Ammon's horn (tissue), 1 donor: Measurements from ENCODE around the gene FANK1.
"Not testable (repeated sequence)": the region's sequence is repeated elsewhere in the genome, so short reads cannot be mapped to it uniquely, and the experiment has no call there.

Experiments
- DNase-seq: peaks from one replicate; pipeline ENCODE4 v3.0.0-alpha.2; 2016; ENCODE audit warnings: low spot score

Gene FANK1

DNA sequence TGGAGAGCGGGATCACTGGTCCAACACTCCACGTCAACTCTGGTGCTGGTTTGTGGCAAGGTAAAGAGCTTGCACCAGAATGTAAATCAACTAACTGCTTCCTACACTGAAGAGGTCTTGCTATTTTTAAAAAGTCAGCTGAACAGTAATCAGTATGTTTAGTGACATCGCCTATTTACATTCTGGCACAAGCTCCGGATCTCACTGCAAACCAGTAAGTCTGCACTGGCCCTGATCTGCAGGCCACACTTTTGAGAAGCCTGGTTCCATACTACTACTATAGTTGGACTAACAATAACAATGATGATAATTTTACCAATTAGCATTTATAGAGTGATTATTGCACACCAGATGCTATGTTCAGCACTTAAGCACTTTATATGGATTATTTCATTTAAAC, 6.9 kb upstream of the FANK1 start:
- DNase-seq, result not testable (repeated sequence)

DNA sequence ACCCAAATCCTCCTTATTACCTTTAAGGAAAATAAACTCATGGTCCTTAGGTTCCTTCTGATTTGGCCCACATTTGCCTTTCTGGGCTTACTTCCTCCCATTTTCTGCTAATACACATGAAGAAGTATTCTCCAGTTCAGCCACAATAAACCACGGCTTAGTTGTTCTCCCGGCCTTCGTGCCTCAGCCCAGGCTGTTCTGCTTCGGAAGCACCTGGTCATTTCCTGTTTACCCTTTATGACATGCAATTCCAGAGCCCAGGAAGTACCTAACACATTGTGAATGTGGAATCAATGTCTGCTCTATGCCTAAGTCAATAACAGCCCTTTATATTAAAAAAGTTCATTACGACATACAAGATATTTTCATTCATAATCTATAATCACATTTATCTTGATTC, 4.0 kb upstream of the FANK1 start:
- not testable (repeated sequence) for DNase-seq

DNA sequence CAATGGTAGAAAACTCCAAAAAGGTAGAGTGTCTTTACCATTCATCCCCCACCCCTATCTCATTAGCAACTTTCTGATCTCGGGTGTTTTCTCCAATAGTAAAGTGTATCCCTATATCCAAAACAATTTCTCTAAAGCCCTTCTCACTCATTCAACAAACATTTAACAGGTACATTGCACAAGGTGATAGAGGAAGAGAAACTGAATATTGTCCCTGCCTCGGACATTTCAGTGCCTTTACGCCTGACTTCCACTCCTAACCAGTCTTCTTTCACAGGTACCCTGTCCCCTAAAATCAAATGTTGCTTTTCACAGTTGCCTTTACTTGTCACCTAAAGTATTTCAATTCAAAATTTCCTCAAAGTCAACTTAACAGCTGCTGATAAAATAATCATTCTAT, 2.2 kb upstream of the FANK1 start:
- not testable (repeated sequence) for DNase-seq

DNA sequence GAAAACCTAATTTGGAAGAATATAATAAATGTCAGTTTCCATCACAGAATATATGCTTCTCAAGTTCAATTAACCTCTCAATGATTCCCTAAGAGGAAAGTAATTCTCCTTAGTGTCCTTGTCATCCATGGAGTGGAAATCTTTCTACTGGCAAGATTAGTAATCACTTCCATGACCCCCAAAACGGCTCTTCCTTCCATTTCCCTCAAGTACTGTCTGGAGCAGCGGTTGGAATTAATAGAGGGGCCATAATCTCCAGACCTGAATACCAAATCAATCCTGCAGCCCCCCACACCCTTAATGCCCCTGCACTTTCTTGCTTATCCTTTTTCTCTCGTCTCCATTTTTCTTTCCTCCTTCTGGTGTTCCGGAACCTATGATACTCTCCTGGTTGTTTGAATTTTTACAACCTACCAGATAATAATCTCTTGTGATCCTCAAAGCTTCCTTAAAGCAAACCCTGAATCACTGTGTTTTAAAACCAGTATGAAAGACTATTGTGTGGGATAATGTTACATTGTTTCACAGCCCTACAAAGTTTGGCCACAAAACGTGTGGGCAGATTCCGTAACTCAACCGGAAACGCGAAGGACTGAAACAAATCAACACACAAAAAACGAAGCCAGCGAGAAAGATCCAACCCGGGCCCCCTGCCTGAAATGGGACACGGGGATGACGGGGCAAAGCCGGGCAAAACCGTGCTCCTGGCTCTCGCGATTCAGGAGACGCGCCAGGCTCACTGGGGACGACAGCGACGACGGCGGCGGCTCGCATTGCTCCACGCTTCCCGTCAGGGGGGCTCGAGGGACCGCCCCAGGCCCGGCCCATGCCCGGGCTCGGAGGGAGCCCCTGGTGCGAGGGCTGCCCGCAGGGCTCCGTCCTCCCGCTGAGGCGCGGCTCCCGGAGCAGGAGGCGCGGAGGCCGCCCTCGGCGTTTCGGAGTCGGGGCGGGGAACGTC, 955 bp upstream of the FANK1 start:
- DNase-seq, result peak; percentile 61

DNA sequence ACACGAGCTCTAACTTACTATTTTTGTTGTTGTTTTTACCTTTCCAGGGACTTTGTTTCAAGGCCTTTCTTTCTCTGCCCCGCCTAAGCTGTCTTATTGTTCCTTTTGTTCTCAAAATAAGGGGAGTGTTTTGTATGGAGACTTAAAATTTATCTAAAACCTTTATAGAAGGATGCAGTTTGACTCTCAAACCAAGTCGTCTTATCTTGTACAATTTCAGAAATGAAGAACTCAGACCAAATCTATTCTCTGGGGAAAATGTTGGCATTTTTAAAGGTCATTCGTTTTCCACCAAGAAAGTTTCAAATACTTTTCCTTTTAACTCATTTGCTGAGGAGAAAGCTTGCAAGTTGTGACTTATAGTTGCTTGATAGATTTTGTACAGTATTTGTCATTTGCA, 953 bp downstream of the FANK1 start:
- DNase-seq, result not testable (repeated sequence)

DNA sequence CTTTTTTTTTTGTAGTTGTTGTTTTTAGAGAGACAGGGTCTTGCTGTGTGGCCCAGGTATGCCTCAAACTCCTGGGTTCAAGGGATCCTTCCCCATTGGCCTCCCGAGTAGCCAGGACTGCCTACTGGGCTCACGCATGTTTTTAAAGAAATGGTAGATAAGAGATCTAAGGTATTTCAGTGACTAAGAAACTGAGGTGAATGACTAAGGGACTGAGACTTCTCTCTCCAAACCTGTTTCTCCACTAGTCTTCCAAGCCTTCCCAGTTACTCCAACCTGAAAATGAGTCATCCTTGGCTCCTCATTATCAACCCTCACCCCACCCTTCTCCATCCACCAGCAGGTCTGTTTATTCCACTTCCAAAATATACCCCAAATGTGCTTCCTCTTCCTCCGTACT, 4.6 kb downstream of the FANK1 start:
- not testable (repeated sequence) for DNase-seq

DNA sequence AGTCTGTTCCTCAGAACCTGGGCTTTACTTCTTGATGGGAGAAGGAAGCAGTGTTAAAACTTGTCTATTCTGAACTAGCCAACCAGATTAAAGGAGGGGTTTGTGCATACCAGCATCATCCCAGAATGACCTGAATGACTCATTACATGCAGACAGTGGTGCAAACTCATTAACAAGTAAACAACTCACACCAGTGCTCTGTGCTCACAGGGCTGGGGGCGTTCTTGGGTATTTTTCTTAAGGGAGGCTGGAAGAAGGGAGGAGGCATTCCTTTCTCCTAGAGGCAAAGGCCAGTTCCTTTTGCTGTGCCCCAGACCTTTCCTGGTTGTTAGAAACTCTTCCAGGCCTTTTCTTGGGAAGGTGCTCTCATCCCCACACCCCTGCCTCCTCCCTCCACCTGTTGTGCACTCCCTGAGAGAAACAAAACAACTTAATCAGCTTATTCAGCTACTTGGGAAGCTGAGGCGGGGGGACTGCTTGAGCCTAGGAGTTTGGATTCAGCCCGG, 6.8 kb downstream of the FANK1 start:
- not testable (repeated sequence) for DNase-seq

DNA sequence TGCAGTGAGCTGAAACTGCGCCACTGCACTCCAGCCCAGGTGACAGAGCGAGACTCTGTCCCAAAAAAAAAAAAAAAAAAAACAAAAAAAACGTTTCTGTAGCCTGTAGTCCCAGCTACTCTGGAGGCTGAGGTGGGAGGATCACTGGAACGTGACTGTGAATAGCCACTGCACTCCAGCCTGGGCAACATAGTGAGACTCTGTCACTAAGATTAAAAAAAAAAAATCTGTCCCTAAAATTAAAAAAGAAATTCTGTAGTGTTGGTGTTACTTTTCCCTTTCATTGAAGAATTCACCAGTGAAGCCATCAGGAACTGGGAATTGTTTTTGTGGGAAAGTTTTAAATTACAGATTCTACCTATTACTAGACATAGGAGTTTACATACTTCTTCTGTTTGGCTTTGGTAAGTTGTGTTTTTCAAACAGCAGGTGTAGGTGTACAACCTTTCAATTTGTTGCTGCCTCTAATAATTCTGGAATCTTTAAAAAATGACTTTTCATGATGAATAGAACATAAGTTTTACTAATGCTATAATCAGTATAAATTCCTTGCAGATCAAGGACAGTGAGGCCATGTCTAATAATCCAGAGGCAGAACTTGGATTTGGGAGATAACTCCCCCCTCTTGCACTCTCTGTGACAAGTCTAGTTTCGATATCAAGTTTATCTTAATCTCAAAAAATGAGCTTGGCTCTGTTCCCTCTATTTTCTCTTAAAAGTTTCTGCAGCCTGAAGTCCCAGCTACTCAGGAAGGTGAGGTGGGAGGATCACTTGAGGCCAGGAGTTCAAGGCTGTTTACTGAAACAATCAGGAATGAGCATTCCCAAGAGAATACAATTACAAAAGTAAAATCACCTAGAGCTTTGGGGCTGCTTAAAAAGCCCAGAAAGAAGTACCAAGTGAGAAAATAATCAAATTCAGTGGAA, 9.0 kb downstream of the FANK1 start:
- DNase-seq, result not testable (repeated sequence)

DNA sequence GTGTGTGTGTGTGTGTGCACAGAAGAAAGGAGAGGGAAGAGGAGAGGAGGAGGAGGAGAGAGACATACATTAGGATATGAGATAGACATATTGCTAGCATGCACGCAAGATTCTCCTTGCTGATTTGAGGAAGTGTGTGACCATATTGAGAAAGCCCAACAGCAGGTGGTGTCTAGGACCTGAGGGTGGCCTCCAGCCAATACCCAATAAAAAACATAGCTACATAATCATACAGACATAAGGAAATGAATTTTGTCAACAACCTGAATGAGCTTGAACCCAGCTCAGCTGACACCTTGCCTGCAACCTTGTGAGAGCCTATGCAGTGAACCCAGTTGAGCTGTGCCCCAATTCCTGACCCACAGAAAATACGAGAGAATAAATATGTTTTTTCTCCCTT, 11.2 kb downstream of the FANK1 start:
- DNase-seq, result not testable (repeated sequence)

DNA sequence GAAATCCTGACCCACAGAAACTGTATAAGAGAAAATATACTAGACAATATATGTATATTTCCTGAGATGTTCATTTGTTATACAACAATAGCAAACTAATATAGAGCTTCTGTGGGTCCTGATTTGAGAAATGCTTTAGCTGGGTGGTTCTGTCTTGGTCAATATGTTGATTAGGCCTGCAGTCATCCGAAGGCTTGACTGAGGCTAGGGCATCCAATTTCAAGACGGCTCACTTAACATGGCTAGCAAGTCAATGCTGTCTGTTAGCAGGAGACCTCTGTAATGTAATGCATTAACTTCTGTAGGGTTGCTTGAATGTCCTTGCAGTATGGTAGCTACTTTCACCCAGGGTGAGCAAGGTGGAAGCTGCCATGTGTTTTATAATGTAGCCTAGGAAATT, 12.4 kb downstream of the FANK1 start:
- not testable (repeated sequence) for DNase-seq

DNA sequence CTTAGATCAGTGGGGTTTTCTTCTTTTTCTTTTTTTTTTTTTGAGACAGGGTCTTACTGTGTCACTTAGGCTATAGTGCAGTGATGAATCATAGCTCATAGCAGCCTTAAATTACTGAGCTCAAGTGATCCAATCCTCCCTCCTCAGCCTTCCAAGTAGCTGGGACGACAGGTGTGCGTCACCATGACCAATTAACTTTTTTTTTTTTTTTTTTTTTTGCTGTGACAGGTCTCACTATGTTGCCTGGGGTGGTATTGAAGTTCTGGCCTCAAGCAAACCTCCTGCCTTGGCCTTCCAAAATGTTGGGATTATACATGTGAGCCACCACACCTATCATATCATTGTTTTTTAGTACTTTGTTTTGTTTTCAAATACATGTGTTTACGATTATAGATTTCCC, 13.1 kb downstream of the FANK1 start:
- not testable (repeated sequence) for DNase-seq

DNA sequence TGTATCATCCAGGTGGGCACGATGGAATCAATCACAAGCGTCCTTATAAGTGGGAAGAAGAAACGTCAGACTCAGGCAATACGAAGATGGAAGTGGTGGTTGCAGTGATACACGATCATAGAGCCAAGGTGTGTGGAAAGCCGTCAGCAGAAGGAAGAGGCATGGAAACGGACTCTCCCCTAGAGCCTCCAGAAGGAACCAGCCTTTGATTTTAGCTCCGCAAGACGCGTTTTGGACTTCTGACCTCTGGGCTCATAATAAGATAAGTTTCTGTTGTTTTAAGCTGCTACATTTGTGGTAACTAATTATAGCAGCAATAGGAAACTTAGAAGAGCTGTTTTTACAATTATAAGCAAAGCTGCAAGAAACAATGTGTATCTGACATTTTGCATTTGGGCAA, 14.8 kb downstream of the FANK1 start:
- DNase-seq, result no peak

DNA sequence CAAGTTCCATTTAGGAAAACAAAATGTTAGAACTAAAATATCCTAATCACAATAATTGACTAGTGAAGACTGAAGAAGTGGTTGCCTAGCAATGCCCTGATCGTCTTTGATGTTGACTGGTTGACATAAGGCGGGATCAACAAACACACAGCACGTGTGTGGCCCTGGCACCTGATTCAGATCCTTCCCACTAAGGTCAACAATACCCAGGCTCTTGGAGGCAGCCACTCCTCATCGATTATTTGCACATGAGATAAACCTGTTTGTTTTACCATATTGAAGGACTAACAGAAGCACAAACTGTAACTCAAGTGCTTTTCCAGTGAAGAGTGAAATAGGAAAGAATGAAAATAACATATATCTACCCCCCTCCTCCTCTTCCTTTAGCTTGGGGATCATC, 15.6 kb downstream of the FANK1 start:
- DNase-seq, result no peak

DNA sequence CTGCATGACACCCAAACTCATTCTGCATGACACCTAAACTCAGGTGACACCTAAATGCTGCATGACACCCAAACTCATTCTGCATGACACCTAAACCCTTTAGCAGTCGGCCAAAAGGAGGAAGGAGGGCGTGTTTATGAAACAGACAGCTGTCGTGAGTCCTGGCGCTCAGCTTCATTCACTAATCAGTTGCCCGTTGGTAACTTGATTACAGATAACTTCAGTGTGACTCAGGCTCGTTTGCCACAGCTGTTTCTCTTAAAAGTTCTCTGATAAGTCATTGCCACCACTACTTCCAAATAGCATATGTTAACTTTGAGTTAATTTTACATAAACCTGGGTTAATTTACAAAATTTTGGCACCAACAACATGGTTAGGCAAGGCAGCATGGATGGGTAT, 16.9 kb downstream of the FANK1 start:
- not testable (repeated sequence) for DNase-seq

DNA sequence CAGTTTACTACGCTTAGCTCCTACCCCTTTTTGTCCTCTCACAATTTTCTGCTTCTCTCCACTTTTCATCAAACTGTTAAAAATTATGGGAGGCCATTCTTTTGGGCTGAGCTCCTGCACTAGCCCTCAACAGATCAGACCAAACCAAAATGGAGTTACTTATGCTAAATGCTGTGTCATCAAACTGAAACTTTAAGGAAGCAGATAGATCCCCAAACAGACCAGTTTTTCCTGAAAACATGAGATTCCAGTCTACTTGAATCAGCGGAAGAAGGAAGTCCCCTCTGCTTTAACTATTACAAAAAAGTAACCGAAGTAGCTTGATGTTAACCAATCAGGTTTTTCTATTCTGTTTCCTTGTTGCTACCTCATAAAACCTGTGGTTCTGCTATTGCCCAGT, 20.6 kb downstream of the FANK1 start:
- no peak for DNase-seq

DNA sequence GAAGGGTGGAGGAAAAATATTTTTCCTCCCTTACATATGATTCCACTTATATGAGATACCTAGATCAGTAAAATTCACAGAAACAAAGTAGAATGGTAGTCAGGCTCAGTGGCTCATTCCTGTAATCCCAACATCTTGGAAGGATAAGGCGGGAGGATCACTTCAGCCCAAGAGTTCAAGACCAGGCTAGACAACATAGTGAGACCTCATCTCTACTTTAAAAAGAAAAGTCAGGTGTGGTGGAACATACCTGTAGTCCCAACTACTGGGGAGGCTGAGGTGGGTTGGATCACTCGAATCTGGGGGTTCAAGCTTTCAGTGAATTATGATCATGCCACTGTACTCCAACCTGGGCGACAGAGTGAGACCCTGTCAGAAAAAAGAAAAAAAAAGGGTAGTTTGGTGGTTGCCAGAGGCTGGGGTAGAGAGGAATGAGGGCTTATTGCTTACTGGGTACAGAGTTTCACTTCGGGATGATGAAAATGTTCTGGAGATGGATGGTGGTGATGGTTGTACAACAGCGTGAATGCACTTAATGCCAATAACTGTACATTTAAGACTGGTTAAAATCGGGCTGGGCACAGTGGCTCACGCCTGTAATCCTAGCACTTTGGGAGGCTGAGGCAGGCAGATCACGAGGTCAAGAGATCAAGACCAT, 21.5 kb downstream of the FANK1 start:
- not testable (repeated sequence) for DNase-seq

DNA sequence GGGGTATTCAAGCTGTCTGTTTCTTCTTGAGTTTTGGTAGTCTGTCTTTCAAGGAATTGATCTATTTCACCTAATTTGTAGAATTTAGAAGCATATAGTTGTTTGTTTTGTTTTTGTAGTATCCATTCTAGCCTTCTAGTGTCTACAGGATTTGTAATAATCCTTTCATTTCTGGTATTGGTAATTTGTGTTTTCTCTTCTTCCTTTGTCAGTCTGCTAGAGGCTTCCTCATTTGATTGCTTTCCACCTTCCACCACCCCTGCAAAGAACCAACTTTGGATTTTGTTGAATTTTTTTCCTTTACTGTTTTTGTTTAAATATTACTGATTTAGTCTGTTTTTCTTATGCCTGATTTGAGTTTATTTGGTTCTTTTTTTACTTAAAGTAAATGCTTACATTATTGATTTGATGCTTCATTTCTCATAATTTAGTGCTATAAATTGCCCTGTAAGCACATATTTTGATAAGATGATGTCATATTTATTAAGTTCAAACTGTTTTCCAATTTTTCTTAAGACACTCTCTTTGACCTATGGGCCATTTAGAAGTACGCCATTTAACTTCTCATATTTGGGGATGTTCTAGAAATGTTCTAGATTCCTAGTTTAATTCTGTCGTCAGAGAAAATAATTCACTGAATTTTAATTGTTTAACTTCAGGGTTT, 25.4 kb downstream of the FANK1 start:
- not testable (repeated sequence) for DNase-seq

DNA sequence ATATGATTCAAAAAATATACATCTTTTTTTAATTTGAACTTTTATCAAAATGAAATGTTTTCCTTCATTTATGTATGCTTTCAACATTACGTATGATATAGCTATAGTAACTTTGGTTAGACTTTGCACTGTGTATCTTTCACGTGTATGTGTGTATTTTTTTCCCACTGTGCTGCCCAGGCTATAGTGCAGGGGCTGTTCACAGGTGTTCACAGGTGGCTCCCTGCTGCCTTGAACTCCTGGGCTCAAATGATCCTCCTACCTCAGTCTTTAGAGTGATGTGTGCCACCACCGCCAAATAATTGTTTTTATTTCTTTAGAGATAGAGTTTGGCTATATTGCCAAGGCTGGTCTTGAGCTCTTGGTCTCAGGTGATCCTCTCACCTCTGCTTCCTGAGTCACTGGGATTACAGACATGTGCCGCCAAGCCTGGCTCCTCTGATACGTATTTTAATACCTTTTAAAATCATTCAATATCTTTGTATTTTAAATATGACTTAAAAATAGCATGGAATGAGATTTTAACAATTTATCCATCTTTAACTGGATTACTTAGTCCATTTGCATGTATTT, 29.0 kb downstream of the FANK1 start:
- DNase-seq, result no peak

DNA sequence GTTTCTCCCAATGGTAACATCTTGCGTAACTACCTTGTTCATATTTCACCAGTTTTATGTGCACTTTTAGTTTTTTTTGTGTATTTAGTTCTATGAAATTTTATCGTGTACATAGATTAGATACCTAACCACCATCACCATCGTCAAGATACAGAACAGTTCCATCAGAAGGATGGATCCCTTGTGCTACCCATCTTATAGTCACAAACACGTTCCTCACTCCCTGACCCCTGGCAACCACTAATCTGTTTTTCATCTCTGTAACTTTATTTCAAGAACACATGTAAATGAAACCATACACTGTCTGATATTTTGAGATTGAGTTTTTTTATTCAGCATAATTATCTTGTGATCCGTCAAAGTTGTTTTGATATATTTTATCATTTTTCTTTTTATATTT, 29.9 kb downstream of the FANK1 start:
- DNase-seq, result no peak

DNA sequence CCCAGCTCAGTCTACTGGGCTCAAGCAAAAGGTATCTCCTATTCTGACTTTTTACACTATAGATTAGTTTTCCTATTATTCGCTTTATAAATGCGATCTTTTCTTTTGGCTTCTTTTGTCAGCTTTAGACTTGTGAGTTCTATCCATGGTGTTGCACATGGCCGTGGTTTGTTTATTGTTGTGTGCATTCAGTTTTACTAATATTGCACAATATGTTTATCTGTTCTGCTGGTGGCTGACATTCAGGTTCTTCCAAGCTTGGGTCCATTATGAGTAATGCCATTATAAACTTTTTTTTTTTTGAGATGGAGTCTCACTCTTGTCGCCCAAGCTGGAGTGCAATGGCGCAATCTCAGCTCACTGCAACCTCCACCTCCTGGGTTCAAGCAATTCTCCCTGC, 30.9 kb downstream of the FANK1 start:
- DNase-seq, result not testable (repeated sequence)
